ENCODE data around the gene RTN4RL1. TPM values are rescaled to one million over a fixed set of nuclear protein-coding genes. Genes with fewer than 3 reads are reported as not detected.

RTN4RL1 gene
- total RNA-seq, 2 experiments from 2014 or later, result not detected

- DNase-seq (ENCODE audit: low spot score), result no peak
- Histone ChIP-seq H3K9me3 (ENCODE audit: low read length) (no peaks in the 10 kb centered on the region), H3K79me2 (ENCODE audit: insufficient read depth, low read depth, low read length) (no peaks in the 10 kb centered on the region), H4K20me1 (ENCODE audit: insufficient read depth, low read length) (no peaks in the 10 kb centered on the region), H2AFZ (ENCODE audit: low read length) (no peak overlapping the region), H3K4me3 (ENCODE audit: low read depth, low read length, poor library complexity, severe bottlenecking) (no peak overlapping the region), H3K4me2 (ENCODE audit: low read length) (no peak overlapping the region), H3K9me2 (ENCODE audit: insufficient read depth, low read length) (no peaks in the 10 kb centered on the region), H3K27ac (ENCODE audit: low read depth, low read length, poor library complexity, severe bottlenecking) (no peak overlapping the region), H3K4me1 (ENCODE audit: insufficient read depth, low read length, poor library complexity, severe bottlenecking) (no peaks in the 10 kb centered on the region), H3K36me3 (ENCODE audit: insufficient read depth, low read length) (no peaks in the 10 kb centered on the region)
- TF ChIP-seq CTCF (conservative IDR thresholded peaks at IDR 0.05; ENCODE audit: low read length) (no peak), EZH2phosphoT487 (IDR thresholded peaks at IDR 0.05; ENCODE audit: borderline replicate concordance, low read depth, low read length) (no peak)
- intact Hi-C loops (cut with micrococcal nuclease; ENCODE audit: unreplicated experiment), result no loop called here
- CTCF ChIA-PET (ENCODE audit: unreplicated experiment), result no interaction called here
- BruUV-seq (replicated peaks), result no TSS peak
- POLR2A ChIA-PET, result interaction anchor here (0.8 kb wide), 1 partner anchor 360 kb away, joined by 5 read pairs; no protein-coding TSS in a partner anchor
These were observed 32.6 kb downstream of the RTN4RL1 start for GRCh38 chr17:1992541-1992940.

- no peaks in the 10 kb centered on the region for H3K79me2 ChIP-seq (ENCODE audit: insufficient read depth, low read depth, low read length)
- DNase-seq (ENCODE audit: low spot score), result no peak
- no TSS peak for BruUV-seq (replicated peaks)
- ChIA-PET POLR2A (no interaction called here), CTCF (ENCODE audit: unreplicated experiment) (no interaction called here)
- no peak overlapping the region for H3K27ac ChIP-seq (ENCODE audit: low read depth, low read length, poor library complexity, severe bottlenecking)
- no peaks in the 10 kb centered on the region for H3K9me3 ChIP-seq (ENCODE audit: low read length)
- TF ChIP-seq CTCF (conservative IDR thresholded peaks at IDR 0.05; ENCODE audit: low read length) (no peak), EZH2phosphoT487 (IDR thresholded peaks at IDR 0.05; ENCODE audit: borderline replicate concordance, low read depth, low read length) (no peak)
- H3K36me3 ChIP-seq (ENCODE audit: insufficient read depth, low read length), result no peaks in the 10 kb centered on the region
- H3K4me1 ChIP-seq (ENCODE audit: insufficient read depth, low read length, poor library complexity, severe bottlenecking), result no peaks in the 10 kb centered on the region
- intact Hi-C loops (cut with micrococcal nuclease; ENCODE audit: unreplicated experiment), result no loop called here
- no peak overlapping the region for H3K4me3 ChIP-seq (ENCODE audit: low read depth, low read length, poor library complexity, severe bottlenecking)
- H2AFZ ChIP-seq (ENCODE audit: low read length), result no peak overlapping the region
- H4K20me1 ChIP-seq (ENCODE audit: insufficient read depth, low read length), result no peaks in the 10 kb centered on the region
- no peak overlapping the region for H3K4me2 ChIP-seq (ENCODE audit: low read length)
- H3K9me2 ChIP-seq (ENCODE audit: insufficient read depth, low read length), result no peaks in the 10 kb centered on the region
These were observed 36.0 kb downstream of the RTN4RL1 start for GRCh38 chr17:1989135-1989534.

DNA sequence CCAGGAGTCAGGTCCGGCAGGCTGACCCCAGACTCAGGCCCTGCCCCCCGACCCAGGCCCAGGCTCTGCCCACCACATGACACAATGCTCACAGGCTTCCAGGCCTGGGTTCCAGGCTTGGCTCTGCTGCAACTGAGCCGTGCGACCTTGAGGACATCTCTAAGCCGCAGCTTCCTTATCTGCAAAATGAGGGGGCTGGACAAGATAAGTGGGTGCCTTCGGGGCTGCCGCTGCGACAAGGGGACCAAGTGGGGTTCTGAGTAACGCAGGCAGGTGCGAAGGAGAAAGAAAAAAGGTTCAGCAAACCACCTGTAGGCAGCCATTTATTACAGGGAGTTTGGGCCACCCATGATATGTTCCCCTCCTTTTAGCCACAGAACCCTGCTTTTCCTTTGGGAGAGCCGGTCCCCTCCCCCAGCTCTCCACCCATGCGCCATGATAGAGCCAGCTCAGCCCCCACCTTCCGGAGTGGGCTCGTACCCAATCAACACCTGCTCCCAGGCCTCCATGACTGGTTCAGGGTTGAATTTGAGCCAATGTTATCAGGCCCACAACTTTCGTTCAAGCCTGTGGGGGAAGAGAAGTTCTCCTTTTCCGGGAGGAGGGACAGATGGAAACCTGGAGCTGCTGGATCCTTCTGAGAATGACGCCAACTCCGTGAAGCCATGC is 38.2 kb downstream of the RTN4RL1 start:
- Histone ChIP-seq H3K9me2 (ENCODE audit: insufficient read depth, low read length) (no peaks in the 10 kb centered on the region), H3K27ac (ENCODE audit: low read depth, low read length, poor library complexity, severe bottlenecking) (no peak overlapping the region), H3K4me1 (ENCODE audit: insufficient read depth, low read length, poor library complexity, severe bottlenecking) (no peaks in the 10 kb centered on the region), H3K36me3 (ENCODE audit: insufficient read depth, low read length) (no peaks in the 10 kb centered on the region), H3K9me3 (ENCODE audit: low read length) (no peaks in the 10 kb centered on the region), H4K20me1 (ENCODE audit: insufficient read depth, low read length) (no peaks in the 10 kb centered on the region), H3K4me3 (ENCODE audit: low read depth, low read length, poor library complexity, severe bottlenecking) (no peak overlapping the region), H2AFZ (ENCODE audit: low read length) (no peak overlapping the region), H3K4me2 (ENCODE audit: low read length) (no peak overlapping the region), H3K79me2 (ENCODE audit: insufficient read depth, low read depth, low read length) (no peaks in the 10 kb centered on the region)
- ChIA-PET POLR2A (no interaction called here), CTCF (ENCODE audit: unreplicated experiment) (no interaction called here)
- BruUV-seq (replicated peaks), result no TSS peak
- TF ChIP-seq EZH2phosphoT487 (IDR thresholded peaks at IDR 0.05; ENCODE audit: borderline replicate concordance, low read depth, low read length), result no peak
- no peak for TF ChIP-seq CTCF (conservative IDR thresholded peaks at IDR 0.05; ENCODE audit: low read length)
- no peak for DNase-seq (ENCODE audit: low spot score)
- intact Hi-C loops (cut with micrococcal nuclease; ENCODE audit: unreplicated experiment), result no loop called here
